T47D (cell line): ENCODE measurements around the gene DYRK1A.
A peak's percentile ranks its signal among the peaks of the same experiment; 100 is the strongest.

ENCODE experiments used
- DNase-seq, 2 experiments: peaks; one replicate each; pipeline versions ENCODE4 v3.0.0 to v3.0.0-alpha.2; 2011 to 2012; ENCODE audit warnings: low read depth in 1 of 2, low spot score in 1 of 2
- JUND ChIP-seq: IDR thresholded peaks from 2 replicates; pipeline ENCODE4 v1.6.1; 2012; ENCODE audit warnings: low read depth
- in situ Hi-C: cut with HindIII; loops from 2 replicates; pipeline ENCODE4 v1.10.0; 2016; ENCODE audit warnings: low sequenced_read_pairs, low pct_unique_long_range_greater_than_20kb

The DYRK1A gene

GRCh38 chr21:37454869-37455503 lies 88.4 kb downstream of the DYRK1A start:
- in situ Hi-C loops = no loop called here
- no peak for DNase-seq
- no peak for TF ChIP-seq JUND

GRCh38 chr21:37455504-37455911 lies 88.9 kb downstream of the DYRK1A start:
- in situ Hi-C loops = no loop called here
- peak in 1 of 2 experiments; percentile 41 for DNase-seq
- TF ChIP-seq JUND = no peak

- in situ Hi-C loops = no loop called here
- TF ChIP-seq JUND = no peak
- DNase-seq = peak in 1 of 2 experiments; percentile 62
Measured at GRCh38 chr21:37458669-37459276, 92.2 kb downstream of the DYRK1A start.

- no peak for DNase-seq
- TF ChIP-seq JUND = no peak
- in situ Hi-C loops = no loop called here
Measured at GRCh38 chr21:37459575-37459974, 93.0 kb downstream of the DYRK1A start.

- no peak for TF ChIP-seq JUND
- in situ Hi-C loops = no loop called here
- DNase-seq = no peak
Measured at GRCh38 chr21:37460196-37460595, 93.6 kb downstream of the DYRK1A start.

GRCh38 chr21:37461479-37461878 lies 94.9 kb downstream of the DYRK1A start:
- no peak for DNase-seq
- no peak for TF ChIP-seq JUND
- in situ Hi-C loops = no loop called here

- in situ Hi-C loops = no loop called here
- DNase-seq = no peak
- no peak for TF ChIP-seq JUND
Measured at GRCh38 chr21:37462087-37462861, 95.7 kb downstream of the DYRK1A start.

- in situ Hi-C loops = no loop called here
- DNase-seq = peak in 1 of 2 experiments; percentile 65
Measured at GRCh38 chr21:37463083-37463801, 96.7 kb downstream of the DYRK1A start.

GRCh38 chr21:37467082-37467481 lies 100.5 kb downstream of the DYRK1A start:
- peak in 1 of 2 experiments; percentile 55 for DNase-seq
- no peak for TF ChIP-seq JUND
- in situ Hi-C loops = no loop called here

More at GRCh38 chr21:37463083-37463801, 96.7 kb downstream of the DYRK1A start:
- no peak for TF ChIP-seq JUND

- in situ Hi-C loops = no loop called here
- TF ChIP-seq JUND = no peak
- DNase-seq = no peak
Measured at GRCh38 chr21:37468909-37469308, 102.3 kb downstream of the DYRK1A start.

- no peak for TF ChIP-seq JUND
- in situ Hi-C loops = no loop called here
- DNase-seq = no peak
Measured at GRCh38 chr21:37469441-37469840, 102.9 kb downstream of the DYRK1A start.

- no peak for DNase-seq
- no peak for TF ChIP-seq JUND
- in situ Hi-C loops = no loop called here
Measured at GRCh38 chr21:37472581-37472980, 106.0 kb downstream of the DYRK1A start.

- TF ChIP-seq JUND = no peak
- in situ Hi-C loops = no loop called here
- DNase-seq = no peak
Measured at GRCh38 chr21:37473491-37473890, 106.9 kb downstream of the DYRK1A start.
